Left lung (tissue), 10 donors: ENCODE results near the gene ZNF121. TPM values are rescaled to one million over a fixed set of nuclear protein-coding genes. Genes with fewer than 3 reads are reported as not detected.
"Not testable (repeated sequence)": the region's sequence is repeated elsewhere in the genome, so short reads cannot be mapped to it uniquely, and the experiment has no call there.

Source experiments
- ATAC-seq: fragments of 200-7000 bp; cut with Tn5 transposase; one replicate; pipeline ENCODE4 v1.9.1; 2020; ENCODE audit warnings: moderate library complexity
- DNase-seq, 4 donors: peaks; one replicate each; pipeline ENCODE4 v3.0.0-alpha.2; 2013 to 2020
- H3K27ac ChIP-seq, 2 donors: fragments of 200-600 bp; sonication (generic) in 1 of 2; one replicate each; pipeline versions ENCODE4 v1.5.0 to v1.8.0; 2020 to 2021
- H3K27me3 ChIP-seq, 2 donors: fragments of 200-600 bp; sonication (generic) in 1 of 2; one replicate each; pipeline versions ENCODE4 v1.5.0 to v1.8.0; 2020 to 2021
- H3K36me3 ChIP-seq, 2 donors: fragments of 200-600 bp; sonication (generic) in 1 of 2; one replicate each; pipeline versions ENCODE4 v1.5.0 to v1.8.0; 2020 to 2021
- H3K4me1 ChIP-seq, 2 donors: fragments of 200-600 bp; one replicate each; pipeline ENCODE4 v1.8.0; 2021
- H3K4me3 ChIP-seq, 2 donors: fragments of 200-600 bp; sonication (generic) in 1 of 2; one replicate each; pipeline versions ENCODE4 v1.5.0 to v1.8.0; 2020 to 2021; ENCODE audit warnings: mild to moderate bottlenecking in 1 of 2
- H3K9me3 ChIP-seq, 2 donors: fragments of 200-600 bp; sonication (generic) in 1 of 2; one replicate each; pipeline versions ENCODE4 v1.5.0 to v1.8.0; 2020 to 2021
- intact Hi-C, 2 donors: fragments of 100-400 bp; cut with DNase I; formaldehyde crosslinking; loops; one replicate each; pipeline versions ENCODE4 v1.11.2 to v1.14.2; 2022
- polyA plus RNA-seq, 6 donors: library from polyadenylated mRNA; unstranded; fragments of 120-200 nt; gene quantifications; one replicate each; pipeline ENCODE4 v1.2.1, GENCODE V29; 2013; ENCODE audit not compliant: insufficient read length in 6 of 6
- total RNA-seq, 2 donors: library from RNA; stranded (reverse); fragmentation: NEBNext Ultra II Directional; extraction: Animal tissue kit (Norgen Biotek cat#: 25700); gene quantifications; one replicate each; pipeline ENCODE4 v1.2.1, GENCODE V29; 2021
- TF ChIP-seq, protein P1 (sequence below), 2 donors: fragments of 200-600 bp; sonication (generic) in 1 of 2; IDR thresholded peaks; one replicate each; pipeline versions ENCODE4 v1.5.0 to v1.8.0; 2021; ENCODE audit warnings: antibody characterized with exemption in 2 of 2
- donor health status: DM: no; HTN: yes; CAD: no.
- donor health status: DM: no; HTN: no; CAD: no.

The ZNF121 gene
- total and polyA plus RNA-seq, 8 donors: 22.4 to 37.3 (median 27.7) TPM

DNA sequence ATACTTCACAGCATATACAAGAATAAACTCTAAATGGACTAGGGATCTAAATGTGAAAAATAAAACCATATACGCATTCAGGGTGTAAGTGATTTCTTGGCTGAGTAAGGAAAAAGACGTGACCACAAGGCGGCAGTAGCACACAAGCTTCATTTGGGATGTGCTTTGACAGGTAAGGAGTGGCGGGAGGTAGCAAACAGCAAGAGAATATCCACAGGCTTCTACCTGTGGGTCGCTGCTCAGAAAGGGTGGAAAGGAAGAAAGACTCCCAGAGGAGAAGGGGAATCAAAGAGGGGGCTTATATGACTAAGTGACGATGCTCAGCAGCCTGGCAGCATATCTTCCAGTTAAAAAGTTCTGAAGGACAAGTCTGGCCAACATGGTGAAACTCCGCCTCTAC is 2.5 kb upstream of the ZNF121 start:
- Histone ChIP-seq H3K36me3 (peaks cover 0 to 9% of the 10 kb centered on the region in 2 donors), H3K4me1 (peaks cover 0 to 24% of the 10 kb centered on the region in 2 donors), H3K9me3 (peaks cover 0 to 1% of the 10 kb centered on the region in 2 donors), H3K27ac (no peak overlapping the region), H3K27me3 (peaks cover 0 to 30% of the 10 kb centered on the region in 2 donors), H3K4me3 (no peak overlapping the region)
- TF ChIP-seq, protein P1, sequence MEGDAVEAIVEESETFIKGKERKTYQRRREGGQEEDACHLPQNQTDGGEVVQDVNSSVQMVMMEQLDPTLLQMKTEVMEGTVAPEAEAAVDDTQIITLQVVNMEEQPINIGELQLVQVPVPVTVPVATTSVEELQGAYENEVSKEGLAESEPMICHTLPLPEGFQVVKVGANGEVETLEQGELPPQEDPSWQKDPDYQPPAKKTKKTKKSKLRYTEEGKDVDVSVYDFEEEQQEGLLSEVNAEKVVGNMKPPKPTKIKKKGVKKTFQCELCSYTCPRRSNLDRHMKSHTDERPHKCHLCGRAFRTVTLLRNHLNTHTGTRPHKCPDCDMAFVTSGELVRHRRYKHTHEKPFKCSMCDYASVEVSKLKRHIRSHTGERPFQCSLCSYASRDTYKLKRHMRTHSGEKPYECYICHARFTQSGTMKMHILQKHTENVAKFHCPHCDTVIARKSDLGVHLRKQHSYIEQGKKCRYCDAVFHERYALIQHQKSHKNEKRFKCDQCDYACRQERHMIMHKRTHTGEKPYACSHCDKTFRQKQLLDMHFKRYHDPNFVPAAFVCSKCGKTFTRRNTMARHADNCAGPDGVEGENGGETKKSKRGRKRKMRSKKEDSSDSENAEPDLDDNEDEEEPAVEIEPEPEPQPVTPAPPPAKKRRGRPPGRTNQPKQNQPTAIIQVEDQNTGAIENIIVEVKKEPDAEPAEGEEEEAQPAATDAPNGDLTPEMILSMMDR (IDR thresholded peaks at IDR 0.05): peak; percentile 39 to 58
- intact Hi-C loops: no loop called here
- ATAC-seq: peak; percentile 73
- DNase-seq: peak in 2 of 4 donors; percentile 57 to 63

DNA sequence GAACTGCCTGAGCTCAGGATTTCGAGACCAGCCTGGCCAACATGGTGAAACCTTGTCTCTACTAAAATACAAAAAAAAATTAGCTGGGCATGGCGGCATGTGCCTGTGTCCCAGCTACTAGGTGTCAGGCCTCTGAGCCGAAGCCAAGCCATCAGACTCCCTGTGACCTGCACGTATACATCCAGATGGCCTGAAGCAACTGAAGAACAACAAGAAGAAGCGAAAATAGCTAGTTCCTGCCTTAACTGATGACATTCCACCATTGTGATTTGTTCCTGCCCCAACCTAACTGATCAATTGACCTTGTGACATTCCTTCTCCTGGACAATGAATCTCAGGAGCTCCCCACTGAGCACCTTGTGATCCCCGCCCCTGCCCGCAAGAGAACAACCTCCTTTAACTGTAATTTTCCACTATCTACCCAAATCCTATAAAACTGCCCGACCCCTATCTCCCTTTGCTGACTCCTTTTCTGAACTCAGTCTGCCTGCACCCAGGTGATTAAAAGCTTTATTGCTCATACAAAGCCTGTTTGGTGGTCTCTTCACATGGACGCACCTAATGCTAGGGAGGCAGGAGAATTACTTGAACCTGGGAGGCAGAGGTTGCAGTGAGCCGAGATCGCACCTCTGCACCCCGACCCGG is 2.1 kb downstream of the ZNF121 start:
- H3K27ac ChIP-seq, ATAC-seq, intact Hi-C loops, H3K4me3 ChIP-seq, DNase-seq, H3K27me3 ChIP-seq: not testable (repeated sequence)
- H3K4me1 ChIP-seq: peaks cover 0 to 27% of the 10 kb centered on the region in 2 donors
- peaks cover 0 to 36% of the 10 kb centered on the region in 2 donors for H3K9me3 ChIP-seq
- peaks cover 0 to 50% of the 10 kb centered on the region in 2 donors for H3K36me3 ChIP-seq

DNA sequence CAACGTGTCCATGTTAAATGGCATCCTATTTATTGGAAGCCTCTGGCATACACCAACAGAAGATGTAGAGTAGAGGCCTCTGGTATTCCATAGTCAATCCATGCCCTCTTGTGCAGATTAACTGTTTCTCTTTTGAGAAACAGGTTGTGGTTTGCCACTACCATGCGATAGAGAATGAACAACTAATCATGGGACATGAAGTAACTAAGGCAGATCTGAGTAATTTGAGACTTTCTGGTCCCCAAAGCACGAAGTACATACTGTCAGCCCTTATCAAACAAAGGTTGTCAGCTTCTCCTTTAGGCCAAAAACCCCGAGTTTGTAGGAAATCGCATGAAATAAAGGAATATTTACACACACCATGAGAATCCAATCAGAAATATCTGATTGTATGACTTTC is 3.6 kb downstream of the ZNF121 start:
- intact Hi-C loops: no loop called here
- TF ChIP-seq, protein P1 (IDR thresholded peaks at IDR 0.05): no peak
- Histone ChIP-seq H3K27me3 (no peaks in the 10 kb centered on the region), H3K4me1 (peaks cover 0 to 27% of the 10 kb centered on the region in 2 donors), H3K4me3 (no peak overlapping the region), H3K36me3 (peaks cover 0 to 58% of the 10 kb centered on the region in 2 donors), H3K27ac (no peak overlapping the region), H3K9me3 (peaks cover 0 to 51% of the 10 kb centered on the region in 2 donors)
- DNase-seq: no peak
- no peak for ATAC-seq

DNA sequence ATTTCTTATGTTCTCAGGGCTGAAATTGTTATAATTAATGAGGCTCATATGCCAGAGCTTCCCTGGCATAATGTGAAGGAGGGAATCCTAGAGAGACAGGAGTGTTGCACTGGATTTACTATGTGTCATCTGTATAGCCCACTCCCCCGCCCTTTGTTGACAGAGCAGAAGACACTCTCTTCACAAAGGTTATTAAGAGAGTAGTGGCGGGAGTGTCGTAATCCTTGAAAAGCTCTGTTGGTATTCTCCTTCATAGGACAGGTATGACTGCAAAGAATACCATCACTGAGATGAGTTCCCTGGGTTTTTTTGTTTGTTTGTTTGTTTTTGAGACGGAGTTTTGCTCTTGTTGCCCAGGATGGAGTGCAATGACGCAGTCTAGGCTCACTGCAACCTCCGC is 14.0 kb downstream of the ZNF121 start:
- intact Hi-C loops: no loop called here
- no peaks in the 10 kb centered on the region for H3K27me3 ChIP-seq
- H3K4me3 ChIP-seq: no peak overlapping the region
- no peak for DNase-seq
- TF ChIP-seq, protein P1 (IDR thresholded peaks at IDR 0.05): no peak
- H3K9me3 ChIP-seq: peaks cover 16 to 99% of the 10 kb centered on the region in 2 donors
- no peak for ATAC-seq
- H3K4me1 ChIP-seq: no peaks in the 10 kb centered on the region
- H3K36me3 ChIP-seq: peaks cover 18 to 88% of the 10 kb centered on the region in 2 donors
- H3K27ac ChIP-seq: no peak overlapping the region

DNA sequence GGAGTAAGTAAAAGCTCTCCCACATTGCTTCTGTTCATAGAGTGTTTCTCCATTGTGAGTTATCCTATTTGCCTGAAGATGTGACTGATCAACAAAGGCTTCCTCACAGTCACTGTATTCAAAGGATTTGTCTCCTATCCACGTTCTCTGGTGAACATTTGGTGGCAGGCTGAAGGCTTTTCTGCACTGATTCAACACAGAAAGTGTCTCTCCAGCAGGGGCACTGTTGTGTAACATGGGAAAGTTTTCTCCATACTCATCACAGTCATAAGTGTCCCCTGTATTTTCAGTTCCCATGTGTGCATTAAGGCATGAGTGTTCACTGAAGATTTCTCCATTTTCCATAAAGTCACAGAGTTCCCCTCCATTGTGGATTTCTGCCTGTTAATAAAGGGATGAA is 17.6 kb downstream of the ZNF121 start:
- no peak for DNase-seq
- intact Hi-C loops: no loop called here
- Histone ChIP-seq H3K27ac (no peak overlapping the region), H3K4me1 (no peaks in the 10 kb centered on the region), H3K9me3 (peaks cover 16 to 100% of the 10 kb centered on the region in 2 donors), H3K27me3 (no peaks in the 10 kb centered on the region), H3K36me3 (peaks cover 18 to 99% of the 10 kb centered on the region in 2 donors), H3K4me3 (no peak overlapping the region)
- no peak for ATAC-seq
- TF ChIP-seq, protein P1 (IDR thresholded peaks at IDR 0.05): no peak
